ENCODE results near the gene TSPAN3. TPM values are rescaled to one million over a fixed set of nuclear protein-coding genes. Genes with fewer than 3 reads are reported as not detected.

The TSPAN3 gene
- total RNA-seq, 1 donor from 2014 or later = 292 TPM

DNA sequence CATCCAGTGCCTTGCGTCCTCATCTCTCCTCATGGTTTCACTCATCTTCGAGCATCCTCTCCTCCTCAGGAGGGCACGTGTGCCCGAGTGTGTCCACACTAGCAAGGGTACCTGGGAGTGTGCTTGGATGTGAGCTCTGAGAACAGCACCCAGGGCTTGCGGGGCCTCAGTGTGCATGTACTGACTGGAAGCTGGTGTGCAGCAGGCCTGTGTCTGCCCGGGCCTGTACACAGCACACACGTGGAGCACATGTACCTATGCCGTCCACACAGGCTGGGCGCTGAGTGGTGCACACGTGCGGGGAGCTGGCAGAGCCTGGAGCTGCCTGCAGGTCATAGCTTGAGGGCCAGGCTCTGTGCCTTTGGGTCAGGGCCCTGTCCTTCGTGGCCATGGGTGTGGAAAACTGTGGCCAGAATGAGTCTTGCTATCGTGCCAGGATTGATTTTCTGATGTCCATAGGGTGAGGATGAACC, 34.9 kb downstream of the TSPAN3 start:
- no peak for ATAC-seq

GRCh38 chr15:77035584-77035983, 35.3 kb downstream of the TSPAN3 start:
- no peak for DNase-seq

More for the DNA sequence above, 34.9 kb downstream of the TSPAN3 start:
- intact Hi-C loops (cut with DNase I) = no loop called here
- Histone ChIP-seq H3K27me3 (ENCODE audit: low read depth) (no peaks in the 10 kb centered on the region), H3K27ac (no peak overlapping the region), H3K4me3 (no peak overlapping the region), H3K9me3 (no peaks in the 10 kb centered on the region), H3K36me3 (peaks cover 23% of the 10 kb centered on the region), H3K4me1 (no peaks in the 10 kb centered on the region)
- TF ChIP-seq, protein P1, sequence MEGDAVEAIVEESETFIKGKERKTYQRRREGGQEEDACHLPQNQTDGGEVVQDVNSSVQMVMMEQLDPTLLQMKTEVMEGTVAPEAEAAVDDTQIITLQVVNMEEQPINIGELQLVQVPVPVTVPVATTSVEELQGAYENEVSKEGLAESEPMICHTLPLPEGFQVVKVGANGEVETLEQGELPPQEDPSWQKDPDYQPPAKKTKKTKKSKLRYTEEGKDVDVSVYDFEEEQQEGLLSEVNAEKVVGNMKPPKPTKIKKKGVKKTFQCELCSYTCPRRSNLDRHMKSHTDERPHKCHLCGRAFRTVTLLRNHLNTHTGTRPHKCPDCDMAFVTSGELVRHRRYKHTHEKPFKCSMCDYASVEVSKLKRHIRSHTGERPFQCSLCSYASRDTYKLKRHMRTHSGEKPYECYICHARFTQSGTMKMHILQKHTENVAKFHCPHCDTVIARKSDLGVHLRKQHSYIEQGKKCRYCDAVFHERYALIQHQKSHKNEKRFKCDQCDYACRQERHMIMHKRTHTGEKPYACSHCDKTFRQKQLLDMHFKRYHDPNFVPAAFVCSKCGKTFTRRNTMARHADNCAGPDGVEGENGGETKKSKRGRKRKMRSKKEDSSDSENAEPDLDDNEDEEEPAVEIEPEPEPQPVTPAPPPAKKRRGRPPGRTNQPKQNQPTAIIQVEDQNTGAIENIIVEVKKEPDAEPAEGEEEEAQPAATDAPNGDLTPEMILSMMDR (IDR thresholded peaks at IDR 0.05) = no peak
- DNase-seq = peak; percentile 45

GRCh38 chr15:77034695-77035489, 36.0 kb downstream of the TSPAN3 start:
- Histone ChIP-seq H3K4me3 (no peak overlapping the region), H3K27ac (no peak overlapping the region), H3K36me3 (peaks cover 20% of the 10 kb centered on the region), H3K27me3 (ENCODE audit: low read depth) (no peaks in the 10 kb centered on the region), H3K9me3 (no peaks in the 10 kb centered on the region), H3K4me1 (no peaks in the 10 kb centered on the region)
- intact Hi-C loops (cut with DNase I) = no loop called here
- TF ChIP-seq, protein P1 (IDR thresholded peaks at IDR 0.05) = peak; percentile 69
- peak; percentile 56 for DNase-seq
- peak; percentile 28 to 31 for ATAC-seq

More at GRCh38 chr15:77035584-77035983, 35.3 kb downstream of the TSPAN3 start:
- no peaks in the 10 kb centered on the region for H3K4me1 ChIP-seq
- H3K27me3 ChIP-seq (ENCODE audit: low read depth) = no peaks in the 10 kb centered on the region
- H3K36me3 ChIP-seq = peaks cover 22% of the 10 kb centered on the region
- no peak overlapping the region for H3K27ac ChIP-seq
- no peak for ATAC-seq
- intact Hi-C loops (cut with DNase I) = no loop called here
- H3K9me3 ChIP-seq = no peaks in the 10 kb centered on the region
- TF ChIP-seq, protein P1 (IDR thresholded peaks at IDR 0.05) = no peak
- no peak overlapping the region for H3K4me3 ChIP-seq

GRCh38 chr15:77033729-77034671, 36.9 kb downstream of the TSPAN3 start:
- no peak overlapping the region for H3K4me3 ChIP-seq
- no peaks in the 10 kb centered on the region for H3K9me3 ChIP-seq
- no peaks in the 10 kb centered on the region for H3K27me3 ChIP-seq (ENCODE audit: low read depth)
- ATAC-seq (no peak), DNase-seq (peak; percentile 42)
- TF ChIP-seq, protein P1 (IDR thresholded peaks at IDR 0.05) = no peak
- H3K27ac ChIP-seq = no peak overlapping the region
- intact Hi-C loops (cut with DNase I) = no loop called here
- peaks cover 20% of the 10 kb centered on the region for H3K36me3 ChIP-seq
- no peaks in the 10 kb centered on the region for H3K4me1 ChIP-seq

- peaks cover 20% of the 10 kb centered on the region for H3K36me3 ChIP-seq
- ATAC-seq (no peak), DNase-seq (no peak)
- TF ChIP-seq, protein P1 (IDR thresholded peaks at IDR 0.05) = no peak
- H3K4me3 ChIP-seq = no peak overlapping the region
- no peaks in the 10 kb centered on the region for H3K27me3 ChIP-seq (ENCODE audit: low read depth)
- intact Hi-C loops (cut with DNase I) = no loop called here
- no peak overlapping the region for H3K27ac ChIP-seq
- H3K4me1 ChIP-seq = peaks cover 3% of the 10 kb centered on the region
- H3K9me3 ChIP-seq = no peaks in the 10 kb centered on the region
These were observed 37.5 kb downstream of the TSPAN3 start for GRCh38 chr15:77033417-77033728.

Data from lower lobe of right lung (tissue), 2 donors.